ENCODE measurements around the gene SKI.
"Not testable (repeated sequence)": the region's sequence is repeated elsewhere in the genome, so short reads cannot be mapped to it uniquely, and the experiment has no call there.

The SKI gene

GRCh38 chr1:2295526-2295925, 67.4 kb downstream of the SKI start:
- no peak for DNase-seq (ENCODE audit: low read depth)
- no peak for TF ChIP-seq CTCF (IDR thresholded peaks at IDR 0.05; ENCODE audit: control insufficient read depth, insufficient read depth, low read depth, low read length, missing control alignments)
- no peak overlapping the region for H3K4me3 ChIP-seq (ENCODE audit: control insufficient read depth, low read depth, low read length)

GRCh38 chr1:2296211-2296610, 68.1 kb downstream of the SKI start:
- DNase-seq (ENCODE audit: low read depth); H3K4me3 ChIP-seq (ENCODE audit: control insufficient read depth, low read depth, low read length): not testable (repeated sequence)

- H3K4me3 ChIP-seq (ENCODE audit: control insufficient read depth, low read depth, low read length), result no peak overlapping the region
- no peak for DNase-seq (ENCODE audit: low read depth)
- TF ChIP-seq CTCF (IDR thresholded peaks at IDR 0.05; ENCODE audit: control insufficient read depth, insufficient read depth, low read depth, low read length, missing control alignments), result no peak
Observed at GRCh38 chr1:2296614-2297013, 68.5 kb downstream of the SKI start.

GRCh38 chr1:2297246-2298011, 69.3 kb downstream of the SKI start:
- no peak for DNase-seq (ENCODE audit: low read depth)
- H3K4me3 ChIP-seq (ENCODE audit: control insufficient read depth, low read depth, low read length), result no peak overlapping the region
- no peak for TF ChIP-seq CTCF (IDR thresholded peaks at IDR 0.05; ENCODE audit: control insufficient read depth, insufficient read depth, low read depth, low read length, missing control alignments)

- H3K4me3 ChIP-seq (ENCODE audit: control insufficient read depth, low read depth, low read length), result no peak overlapping the region
- no peak for DNase-seq (ENCODE audit: low read depth)
- TF ChIP-seq CTCF (IDR thresholded peaks at IDR 0.05; ENCODE audit: control insufficient read depth, insufficient read depth, low read depth, low read length, missing control alignments), result no peak
Observed at GRCh38 chr1:2298685-2299084, 70.6 kb downstream of the SKI start.

- H3K4me3 ChIP-seq (ENCODE audit: control insufficient read depth, low read depth, low read length), result no peak overlapping the region
- DNase-seq (ENCODE audit: low read depth), result no peak
- no peak for TF ChIP-seq CTCF (IDR thresholded peaks at IDR 0.05; ENCODE audit: control insufficient read depth, insufficient read depth, low read depth, low read length, missing control alignments)
Observed at GRCh38 chr1:2299131-2299627, 71.1 kb downstream of the SKI start.

- H3K4me3 ChIP-seq (ENCODE audit: control insufficient read depth, low read depth, low read length), result no peak overlapping the region
- DNase-seq (ENCODE audit: low read depth), result no peak
- TF ChIP-seq CTCF (IDR thresholded peaks at IDR 0.05; ENCODE audit: control insufficient read depth, insufficient read depth, low read depth, low read length, missing control alignments), result no peak
Observed at GRCh38 chr1:2300004-2300771, 72.1 kb downstream of the SKI start.

All from AG09309 (cell line).